Motor neuron (in vitro differentiated cells): ENCODE data around the gene COMT. TPM values are rescaled to one million over a fixed set of nuclear protein-coding genes. Genes with fewer than 3 reads are reported as not detected.

Experiments
- ATAC-seq, 8 experiments: fragments of 200-7000 bp; cut with Tn5 transposase; replicated peaks in 6 of 8; 2 replicates each; pipeline ENCODE4 v1.8.0; 2021; ENCODE audit warnings: mild to moderate bottlenecking in 8 of 8, moderate library complexity in 8 of 8
- H3K27ac ChIP-seq, 2 donors: fragments of 250-450 bp; sonication (Bioruptor Pico); 2 replicates each; pipeline ENCODE4 v1.9.0; 2021; ENCODE audit warnings: antibody characterized with exemption in 2 of 2, mild to moderate bottlenecking in 2 of 2, moderate library complexity in 1 of 2
- H3K4me1 ChIP-seq, 2 donors: fragments of 250-450 bp; sonication (Bioruptor Pico); replicated peaks in 1 of 2; 2 replicates each; pipeline ENCODE4 v1.6.1; 2021; ENCODE audit warnings: antibody characterized with exemption in 2 of 2, mild to moderate bottlenecking in 2 of 2, moderate library complexity in 1 of 2
- H3K4me3 ChIP-seq, 5 donors: fragments of 250-450 bp; sonication (Bioruptor Pico); 2 replicates each; pipeline ENCODE4 v1.9.0; 2021; ENCODE audit warnings: antibody characterized with exemption in 5 of 5, mild to moderate bottlenecking in 5 of 5, moderate library complexity in 4 of 5
- WGBS, 10 experiments: fragments of 450-650 bp; shearing (Covaris generic); methylation state at CpG; one replicate each; pipeline ENCODE4 v1.0.0; 2022; 5-methylcytosine and 5-hydroxymethylcytosine counted together
- in situ Hi-C, 9 experiments: fragments of 400-800 bp; cut with MboI; loops; one replicate each; pipeline ENCODE4 v1.15.0; 2021; ENCODE audit warnings: low sequenced_read_pairs in 9 of 9, low pct_unique_long_range_greater_than_20kb in 2 of 9; ENCODE audit not compliant: unreplicated experiment in 9 of 9
- total RNA-seq, 8 experiments: library from RNA; unstranded; fragments of 300-600 nt; gene quantifications; 2 replicates each; pipeline versions ENCODE4 v1.2.3 to v1.2.4, GENCODE V29; 2022

COMT gene
- total RNA-seq, 8 experiments from 2014 or later = 22.7 to 99.4 (median 40.8) TPM

- Histone ChIP-seq H3K4me3 (no peak overlapping the region), H3K4me1 (peaks cover 19 to 25% of the 10 kb centered on the region in 2 donors), H3K27ac (no peak overlapping the region)
- no peak for ATAC-seq
- 17 to 100% (median 92%) methylated on average over 1 to 9 of the region's 19 CpGs; no CpG with 5 or more reads in 2 of the 10 experiments for WGBS, 10 experiments
- in situ Hi-C loops = loop anchor here in 1 of 9 experiments (10.0 kb wide), 1 partner anchor 59 kb away; the partner anchor contains the start of gene ARVCF
Observed at GRCh38 chr22:19955241-19956128, 13.9 kb downstream of the COMT start.

- no peak overlapping the region for H3K27ac ChIP-seq
- no peak overlapping the region for H3K4me3 ChIP-seq
- in situ Hi-C loops = loop anchor here in 1 of 9 experiments (10.0 kb wide), 1 partner anchor 57 kb away; the partner anchor contains the start of gene ARVCF
- no peak for ATAC-seq
- H3K4me1 ChIP-seq = peaks cover 33 to 36% of the 10 kb centered on the region in 2 donors
- WGBS, 10 experiments = 73 to 100% (median 88%) methylated on average over 1 to 7 of the region's 9 CpGs; no CpG with 5 or more reads in 4 of the 10 experiments
Observed at GRCh38 chr22:19957445-19957844, 15.9 kb downstream of the COMT start.

DNA sequence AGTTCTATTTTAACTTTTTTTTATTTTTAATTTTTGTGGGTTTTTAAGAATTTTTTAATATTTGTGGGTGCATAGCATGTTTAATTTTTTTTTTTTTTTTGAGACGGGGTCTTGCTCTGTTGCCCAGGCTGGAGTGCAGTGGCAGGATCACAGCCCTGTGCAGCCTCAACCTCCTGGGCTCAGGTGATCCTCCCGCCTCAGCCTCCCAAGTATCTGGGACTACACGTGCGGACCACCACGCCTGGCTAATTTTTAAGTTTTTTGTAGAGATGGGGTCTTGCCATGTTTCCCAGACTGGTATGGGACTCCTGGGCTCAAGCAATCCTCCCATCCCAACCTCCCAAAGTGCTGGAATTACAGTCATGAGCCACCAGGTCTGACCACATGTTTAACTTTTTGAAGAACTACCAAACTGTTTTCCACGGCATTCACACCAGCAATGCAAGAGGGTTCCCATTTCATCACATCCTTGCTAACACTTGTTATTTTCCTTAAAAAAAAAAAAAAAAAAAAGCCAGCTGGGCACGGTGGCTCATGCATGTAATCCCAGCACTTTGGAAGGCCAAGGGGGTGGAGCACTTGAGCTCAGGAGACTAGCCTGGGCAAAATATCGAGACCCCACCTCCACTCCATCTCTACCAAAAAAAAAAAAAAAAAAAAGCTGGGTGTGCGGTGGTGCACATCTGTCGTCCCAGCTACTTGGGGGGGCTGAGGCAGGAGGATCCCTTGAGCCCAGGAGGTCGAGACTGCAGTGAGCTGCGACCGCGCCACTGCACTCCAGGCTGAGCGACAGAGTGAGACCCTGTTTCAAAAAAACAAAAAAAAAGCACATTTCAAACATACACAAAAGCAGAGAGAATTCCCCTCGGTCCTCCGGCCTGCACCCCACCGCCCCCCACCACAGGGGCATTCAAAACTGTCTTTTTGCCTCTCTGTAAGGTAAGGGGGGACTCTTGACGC lies 16.8 kb downstream of the COMT start:
- H3K27ac ChIP-seq = peak overlapping the region; percentile 76 to 79
- peak overlapping the region in 4 of 5 donors; percentile 18 to 36 (median 28) for H3K4me3 ChIP-seq
- in situ Hi-C loops = loop anchor here in 1 of 9 experiments (10.0 kb wide), 1 partner anchor 56 kb away; the partner anchor contains the start of gene ARVCF
- WGBS, 10 experiments = 12 to 100% (median 79%) methylated on average over 2 to 8 of the region's 19 CpGs
- peaks cover 40 to 42% of the 10 kb centered on the region in 2 donors for H3K4me1 ChIP-seq
- ATAC-seq = peak in 1 of 8 experiments; percentile 0

GRCh38 chr22:19959043-19959586 lies 17.5 kb downstream of the COMT start:
- in situ Hi-C loops = loop anchor here in 1 of 9 experiments (10.0 kb wide), 1 partner anchor 56 kb away; the partner anchor contains the start of gene ARVCF
- 10 to 29% methylated on average over 8 of the region's 30 CpGs; no CpG with 5 or more reads in 8 of the 10 experiments for WGBS, 10 experiments
- peak overlapping the region; percentile 76 to 79 for H3K27ac ChIP-seq
- peak; percentile 36 to 86 (median 83) for ATAC-seq
- peak overlapping the region; percentile 11 to 36 (median 21) for H3K4me3 ChIP-seq
- peaks cover 40 to 42% of the 10 kb centered on the region in 2 donors for H3K4me1 ChIP-seq

DNA sequence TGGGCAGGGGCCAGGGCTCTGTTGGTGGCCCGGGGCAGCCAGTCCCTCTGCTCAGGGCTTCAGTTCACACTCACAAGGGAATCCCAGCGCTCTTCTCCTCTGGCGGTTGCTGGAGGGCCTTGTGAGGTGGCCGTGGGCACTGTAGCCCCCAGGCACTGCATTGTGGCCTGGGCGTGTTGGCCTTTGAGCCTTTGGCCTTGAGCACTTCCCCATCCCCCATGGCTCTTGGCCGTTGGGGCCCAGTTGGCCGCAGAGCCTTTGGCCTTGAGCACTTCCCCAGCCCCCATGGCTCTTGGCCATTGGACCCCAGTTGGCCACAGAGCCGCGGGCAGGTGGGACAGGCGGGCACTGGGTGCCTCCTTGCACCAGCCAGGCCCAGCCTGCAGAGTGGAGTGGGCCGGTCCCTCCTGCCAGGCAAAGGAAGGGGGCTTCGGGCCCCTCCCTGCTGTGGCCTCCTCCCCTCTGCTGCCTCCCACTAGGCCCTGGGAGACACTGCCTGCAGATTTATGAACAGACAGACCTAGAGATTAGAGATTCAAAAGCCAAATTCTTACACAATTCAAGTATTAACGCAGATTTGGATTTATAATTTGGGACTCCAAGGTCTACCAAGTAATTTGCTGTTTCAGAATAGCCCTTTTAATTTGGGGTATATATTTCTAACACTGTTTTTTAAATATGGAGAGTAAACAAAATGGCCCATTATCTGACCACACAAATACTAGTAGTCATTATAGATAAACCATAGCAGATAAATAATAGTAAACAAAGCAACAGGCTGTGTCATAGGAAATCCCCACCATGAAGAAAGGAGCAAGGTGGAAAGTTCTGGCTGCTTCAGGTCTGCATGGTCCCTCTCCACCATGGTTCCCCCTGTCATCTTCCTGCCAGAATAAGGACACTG lies 18.3 kb downstream of the COMT start:
- in situ Hi-C loops = loop anchor here in 1 of 9 experiments (10.0 kb wide), 1 partner anchor 55 kb away; the partner anchor contains the start of gene ARVCF
- 17 to 100% (median 64%) methylated on average over 1 of the region's 13 CpGs; no CpG with 5 or more reads in 4 of the 10 experiments for WGBS, 10 experiments
- H3K27ac ChIP-seq = peak overlapping the region; percentile 61 to 70
- H3K4me1 ChIP-seq = peaks cover 40 to 42% of the 10 kb centered on the region in 2 donors
- peak overlapping the region in 3 of 5 donors; percentile 11 to 36 (median 36) for H3K4me3 ChIP-seq
- ATAC-seq = peak in 6 of 8 experiments; percentile 2 to 56 (median 32)

- peaks cover 40 to 42% of the 10 kb centered on the region in 2 donors for H3K4me1 ChIP-seq
- no peak overlapping the region for H3K4me3 ChIP-seq
- 65 to 95% (median 85%) methylated on average over 1 to 5 of the region's 12 CpGs; no CpG with 5 or more reads in 4 of the 10 experiments for WGBS, 10 experiments
- in situ Hi-C loops = no loop called here
- H3K27ac ChIP-seq = peak overlapping the region in 1 of 2 donors; percentile 61
- no peak for ATAC-seq
Observed at GRCh38 chr22:19960491-19961200, 19.1 kb downstream of the COMT start.

DNA sequence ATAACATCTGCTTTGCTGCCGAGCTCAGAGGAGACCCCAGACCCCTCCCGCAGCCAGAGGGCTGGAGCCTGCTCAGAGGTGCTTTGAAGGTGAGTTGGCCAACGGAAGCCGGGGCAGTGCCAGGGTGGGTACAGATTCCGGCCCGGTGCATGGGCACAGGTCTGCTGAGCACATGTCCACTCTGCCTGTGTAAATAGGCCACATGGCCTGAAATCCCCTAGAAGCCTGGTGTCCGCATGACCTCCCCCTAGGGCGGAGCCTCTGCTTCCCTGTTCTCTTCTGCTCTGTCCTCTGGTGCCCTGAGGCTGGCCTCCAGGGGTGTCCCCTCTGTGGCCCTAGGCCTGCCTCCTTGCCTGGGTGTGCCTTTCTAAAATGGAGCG lies 19.6 kb downstream of the COMT start:
- in situ Hi-C loops = no loop called here
- Histone ChIP-seq H3K4me3 (no peak overlapping the region), H3K27ac (no peak overlapping the region), H3K4me1 (peaks cover 40 to 42% of the 10 kb centered on the region in 2 donors)
- no peak for ATAC-seq
- 57 to 100% (median 87%) methylated on average over 1 to 3 of the region's 9 CpGs; no CpG with 5 or more reads in 2 of the 10 experiments for WGBS, 10 experiments

DNA sequence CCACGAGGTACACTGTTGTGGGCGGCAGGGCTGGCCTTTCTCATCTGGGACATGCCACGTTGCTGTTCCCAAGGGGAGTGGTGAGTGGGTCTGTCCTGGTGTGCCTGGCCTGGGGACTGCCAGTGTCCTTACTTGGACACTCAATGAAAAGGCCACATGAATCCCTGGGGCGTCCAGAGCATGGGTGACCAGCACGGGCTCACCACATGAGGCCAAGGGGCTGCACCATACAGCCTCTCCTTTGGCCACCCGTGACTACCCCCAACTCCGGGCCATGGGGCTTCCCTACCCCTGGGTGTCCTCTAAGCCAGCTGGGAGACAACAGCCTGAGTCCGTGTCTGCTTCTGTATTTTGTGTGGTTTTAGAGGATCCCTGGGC lies 20.3 kb downstream of the COMT start:
- WGBS, 10 experiments = 20 to 80% methylated on average over 1 of the region's 8 CpGs; no CpG with 5 or more reads in 8 of the 10 experiments
- no peak overlapping the region for H3K27ac ChIP-seq
- H3K4me1 ChIP-seq = peaks cover 43 to 45% of the 10 kb centered on the region in 2 donors
- in situ Hi-C loops = no loop called here
- no peak overlapping the region for H3K4me3 ChIP-seq
- ATAC-seq = no peak

DNA sequence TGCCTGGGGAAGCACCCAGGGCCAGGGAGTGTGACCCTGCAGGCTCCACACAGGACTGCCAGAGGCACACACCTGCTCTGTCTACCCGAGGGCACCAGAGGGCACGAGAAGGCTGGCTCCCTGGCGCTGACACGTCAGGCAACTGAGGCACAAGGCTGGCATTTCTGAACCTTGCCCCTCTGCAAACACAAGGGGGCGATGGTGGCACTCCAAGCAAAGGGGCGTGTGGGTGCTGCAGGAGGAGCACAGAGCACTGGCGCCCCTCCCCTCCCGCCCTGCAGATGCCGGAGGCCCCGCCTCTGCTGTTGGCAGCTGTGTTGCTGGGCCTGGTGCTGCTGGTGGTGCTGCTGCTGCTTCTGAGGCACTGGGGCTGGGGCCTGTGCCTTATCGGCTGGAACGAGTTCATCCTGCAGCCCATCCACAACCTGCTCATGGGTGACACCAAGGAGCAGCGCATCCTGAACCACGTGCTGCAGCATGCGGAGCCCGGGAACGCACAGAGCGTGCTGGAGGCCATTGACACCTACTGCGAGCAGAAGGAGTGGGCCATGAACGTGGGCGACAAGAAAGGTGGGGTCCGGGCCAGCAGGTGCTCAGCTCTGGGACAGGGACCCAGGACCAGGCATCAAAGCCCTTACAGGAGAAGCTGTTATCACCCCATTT lies 20.8 kb downstream of the COMT start:
- WGBS, 10 experiments = 0 to 89% (median 60%) methylated on average over 1 to 4 of the region's 22 CpGs; no CpG with 5 or more reads in 3 of the 10 experiments
- in situ Hi-C loops = no loop called here

DNA sequence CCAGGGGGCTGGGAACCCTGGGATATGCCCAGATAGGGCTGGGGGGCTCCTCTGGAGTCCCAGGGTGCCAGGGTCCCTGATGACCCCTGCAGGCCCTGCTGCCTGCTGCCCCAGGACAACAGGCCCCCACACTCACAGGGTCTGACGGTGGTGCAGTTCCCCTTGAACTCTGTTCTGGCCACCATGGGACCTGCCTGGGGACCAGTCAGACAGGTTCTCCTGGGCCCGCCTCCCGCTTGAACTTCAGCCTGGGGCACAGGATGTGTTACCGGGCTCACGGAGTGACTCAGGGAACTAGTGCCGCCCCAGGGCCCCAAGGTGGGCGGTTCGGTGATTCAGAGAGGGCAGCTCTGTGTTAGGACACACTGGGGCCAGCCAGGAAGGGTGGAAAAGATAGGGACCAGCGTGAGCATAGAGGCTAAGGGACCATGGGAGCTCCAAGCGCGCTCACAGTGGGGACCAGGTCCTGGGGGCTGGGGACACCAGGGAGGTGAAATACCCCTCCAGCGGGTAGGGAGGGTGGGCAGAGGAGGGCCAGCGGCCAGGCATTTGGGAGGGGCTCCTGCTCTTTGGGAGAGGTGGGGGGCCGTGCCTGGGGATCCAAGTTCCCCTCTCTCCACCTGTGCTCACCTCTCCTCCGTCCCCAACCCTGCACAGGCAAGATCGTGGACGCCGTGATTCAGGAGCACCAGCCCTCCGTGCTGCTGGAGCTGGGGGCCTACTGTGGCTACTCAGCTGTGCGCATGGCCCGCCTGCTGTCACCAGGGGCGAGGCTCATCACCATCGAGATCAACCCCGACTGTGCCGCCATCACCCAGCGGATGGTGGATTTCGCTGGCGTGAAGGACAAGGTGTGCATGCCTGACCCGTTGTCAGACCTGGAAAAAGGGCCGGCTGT lies 21.6 kb downstream of the COMT start:
- 20 to 100% (median 94%) methylated on average over 1 to 3 of the region's 30 CpGs; no CpG with 5 or more reads in 5 of the 10 experiments for WGBS, 10 experiments
- Histone ChIP-seq H3K4me3 (no peak overlapping the region), H3K4me1 (peaks cover 55 to 58% of the 10 kb centered on the region in 2 donors), H3K27ac (peak overlapping the region in 1 of 2 donors; percentile 46)
- peak in 2 of 8 experiments; percentile 16 to 48 for ATAC-seq
- in situ Hi-C loops = no loop called here

More for the DNA sequence above, 20.8 kb downstream of the COMT start:
- Histone ChIP-seq H3K4me3 (no peak overlapping the region), H3K4me1 (peaks cover 49 to 50% of the 10 kb centered on the region in 2 donors), H3K27ac (peak overlapping the region in 1 of 2 donors; percentile 46)
- peak; percentile 23 to 57 (median 34) for ATAC-seq
